ENCODE data around the gene SCGB1A1.

SCGB1A1 gene

DNA sequence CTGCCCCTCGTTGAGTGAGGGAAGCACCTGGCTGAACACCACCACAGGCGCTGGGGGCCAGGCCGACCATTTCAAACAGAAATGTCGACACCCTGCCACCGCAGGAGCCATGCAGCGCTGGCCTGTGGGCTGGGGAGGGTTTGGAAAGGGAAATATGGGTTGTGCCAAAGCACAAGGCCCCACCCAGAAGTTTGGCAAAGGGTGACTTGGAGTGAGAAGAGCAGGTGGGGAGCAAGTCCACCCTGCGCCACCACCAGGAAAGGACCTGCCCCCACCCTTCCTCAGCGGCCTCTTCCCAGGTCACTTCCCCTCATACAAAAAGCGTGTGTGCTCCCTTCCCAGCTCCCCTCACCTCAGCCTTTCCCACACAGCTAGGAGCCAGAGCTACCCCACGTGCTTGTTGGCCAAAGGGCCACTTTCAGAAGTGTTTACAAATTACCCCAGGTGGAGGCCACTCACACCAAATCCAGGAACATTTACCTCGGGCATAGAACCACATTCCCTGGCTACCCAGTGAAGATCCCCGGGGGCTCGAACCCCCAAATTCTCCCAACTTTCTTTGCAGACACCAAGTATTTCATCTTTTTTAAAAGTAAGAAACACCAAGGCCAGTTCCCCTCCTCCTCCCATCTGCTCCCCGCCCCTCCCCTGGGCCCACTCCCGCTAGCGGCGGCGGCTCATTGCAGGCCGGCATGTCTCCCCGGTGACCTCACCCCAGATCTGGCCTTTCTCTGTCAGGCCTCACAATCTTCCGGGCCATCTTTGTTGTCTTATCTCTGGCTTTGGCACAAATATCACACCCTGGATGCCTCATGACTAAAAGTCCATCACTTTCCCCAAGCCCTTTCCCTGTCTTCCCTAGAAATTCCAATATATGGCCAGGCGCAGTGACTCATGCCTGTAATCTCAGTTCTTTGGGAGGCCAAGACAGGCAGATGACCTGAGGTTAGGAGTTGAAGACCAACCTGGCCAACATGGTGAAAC, 20.5 kb upstream of the SCGB1A1 start:
- DNase-seq (ENCODE audit: low read depth in 2 of 2): peak in 1 of 2 experiments; percentile 13

GRCh38 chr11:62399172-62399877, 19.5 kb upstream of the SCGB1A1 start:
- no peak for DNase-seq (ENCODE audit: low read depth in 2 of 2)

- DNase-seq (ENCODE audit: low read depth in 2 of 2): no peak
Observed at GRCh38 chr11:62399878-62400266, 19.0 kb upstream of the SCGB1A1 start.

DNA sequence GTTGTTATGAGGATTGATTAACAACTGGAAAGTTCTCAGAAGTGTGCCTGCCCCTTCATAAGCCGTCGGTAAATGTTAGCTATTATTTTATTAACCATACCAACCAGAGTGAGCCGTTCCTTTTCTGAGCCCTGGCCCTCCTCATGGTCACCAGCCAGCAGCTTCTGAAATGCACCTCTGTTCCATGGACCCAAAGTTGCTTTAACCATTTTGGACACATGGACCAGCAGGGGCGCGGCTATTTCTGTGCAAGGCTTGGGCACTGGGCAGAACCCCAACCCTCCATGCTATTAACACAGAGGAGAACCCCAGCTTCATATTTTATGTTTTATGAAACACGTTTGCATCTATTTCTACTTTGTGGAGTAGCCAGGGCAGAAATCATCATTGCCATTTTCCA, 18.6 kb upstream of the SCGB1A1 start:
- DNase-seq (ENCODE audit: low read depth in 2 of 2): no peak

- peak; percentile 56 to 61 for DNase-seq (ENCODE audit: low read depth in 2 of 2)
Observed at GRCh38 chr11:62400760-62401159, 18.1 kb upstream of the SCGB1A1 start.

- DNase-seq (ENCODE audit: low read depth in 2 of 2): no peak
Observed at GRCh38 chr11:62401356-62401755, 17.5 kb upstream of the SCGB1A1 start.

- no peak for DNase-seq (ENCODE audit: low read depth in 2 of 2)
Observed at GRCh38 chr11:62401811-62402210, 17.0 kb upstream of the SCGB1A1 start.

- DNase-seq (ENCODE audit: low read depth in 2 of 2): no peak
Observed at GRCh38 chr11:62402226-62402959, 16.4 kb upstream of the SCGB1A1 start.

GRCh38 chr11:62402960-62403730, 15.7 kb upstream of the SCGB1A1 start:
- DNase-seq (ENCODE audit: low read depth in 2 of 2): no peak

GRCh38 chr11:62404435-62404834, 14.4 kb upstream of the SCGB1A1 start:
- no peak for DNase-seq (ENCODE audit: low read depth in 2 of 2)

DNA sequence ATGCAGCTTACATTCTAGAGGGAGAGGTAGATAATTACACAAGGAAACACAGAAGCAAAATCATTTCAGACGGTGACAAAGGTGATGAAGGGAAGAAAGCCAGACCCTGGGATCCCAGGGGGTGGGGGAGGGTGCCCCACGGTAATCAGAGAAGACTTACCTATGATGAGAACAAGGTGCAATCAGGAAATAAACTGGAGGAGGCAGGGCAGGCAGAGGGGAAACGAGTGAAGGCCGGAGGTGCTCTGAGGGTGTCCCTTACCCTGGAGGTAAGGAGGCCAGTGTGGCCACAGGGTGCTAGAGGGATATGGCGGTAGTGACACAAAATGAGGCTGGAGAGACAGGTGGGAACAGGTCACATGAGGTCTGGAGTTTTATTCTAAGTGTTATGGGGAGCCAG, 13.9 kb upstream of the SCGB1A1 start:
- no peak for DNase-seq (ENCODE audit: low read depth in 2 of 2)

- DNase-seq (ENCODE audit: low read depth in 2 of 2): no peak
Observed at GRCh38 chr11:62406034-62406433, 12.8 kb upstream of the SCGB1A1 start.

GRCh38 chr11:62409831-62410230, 9.0 kb upstream of the SCGB1A1 start:
- DNase-seq (ENCODE audit: low read depth in 2 of 2): no peak

DNA sequence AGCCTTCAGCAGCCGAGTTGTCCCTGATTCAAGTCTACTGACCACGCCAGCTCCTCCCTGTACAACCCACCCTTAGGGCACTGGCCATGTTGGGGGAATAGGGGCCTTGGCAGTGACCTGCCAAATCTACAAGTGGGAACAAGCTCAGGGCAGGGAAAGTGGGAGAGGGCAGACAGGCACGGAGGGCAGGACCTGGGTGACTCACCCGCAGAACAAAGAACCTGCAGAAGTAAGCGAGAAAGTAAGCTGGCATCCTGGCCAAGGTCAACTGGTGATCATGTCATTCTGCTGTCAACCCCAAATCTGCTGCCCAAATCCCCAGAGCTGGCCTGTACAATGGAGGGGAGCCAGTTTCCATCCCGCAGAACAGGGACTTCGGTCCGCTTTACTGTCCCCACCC, 7.9 kb upstream of the SCGB1A1 start:
- DNase-seq (ENCODE audit: low read depth in 2 of 2): no peak

DNA sequence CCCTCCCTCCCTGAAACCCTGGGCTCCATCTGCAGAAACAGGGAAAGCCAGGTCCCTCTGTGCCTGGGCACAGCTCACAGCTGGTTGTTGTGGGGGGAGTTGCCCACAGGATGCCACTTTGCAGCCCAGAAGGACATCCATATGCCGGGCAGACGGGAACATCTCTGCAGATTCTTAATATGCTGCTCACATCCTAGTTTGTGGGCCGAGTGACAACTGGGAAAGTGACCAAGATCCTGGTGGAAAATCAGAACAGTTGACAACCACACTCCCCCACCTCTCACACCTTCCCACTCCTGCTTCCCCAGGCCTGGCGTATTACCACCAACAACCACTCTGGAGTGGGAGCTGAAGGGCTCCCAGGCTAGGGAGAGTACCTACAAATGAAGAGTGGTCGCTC, 7.3 kb upstream of the SCGB1A1 start:
- DNase-seq (ENCODE audit: low read depth in 2 of 2): no peak

- no peak for DNase-seq (ENCODE audit: low read depth in 2 of 2)
Observed at GRCh38 chr11:62413060-62413696, 5.7 kb upstream of the SCGB1A1 start.

GRCh38 chr11:62416596-62416995, 2.2 kb upstream of the SCGB1A1 start:
- DNase-seq (ENCODE audit: low read depth in 2 of 2): no peak

GRCh38 chr11:62418136-62418535, 697 bp upstream of the SCGB1A1 start:
- DNase-seq (ENCODE audit: low read depth in 2 of 2): no peak

- no peak for DNase-seq (ENCODE audit: low read depth in 2 of 2)
Observed at GRCh38 chr11:62419314-62419929, 589 bp downstream of the SCGB1A1 start.

DNA sequence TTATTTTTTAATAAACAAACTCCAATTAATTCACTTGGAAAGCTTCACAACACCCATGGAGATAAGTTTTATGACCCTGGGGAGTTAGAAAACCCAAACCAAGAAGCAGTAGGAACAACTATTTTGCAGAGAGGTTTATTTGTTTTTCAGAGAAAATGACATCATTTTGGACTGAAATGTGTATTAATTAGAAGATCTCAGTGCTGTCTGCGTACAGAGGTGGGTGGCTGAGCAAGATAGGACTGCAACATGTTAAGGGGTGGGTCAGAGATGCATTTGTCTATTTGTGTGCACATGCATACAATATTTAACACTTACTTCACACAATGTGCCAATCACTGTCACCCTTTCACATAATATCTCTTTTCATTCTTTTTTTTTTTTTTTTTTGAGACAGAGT, 1.1 kb downstream of the SCGB1A1 start:
- DNase-seq (ENCODE audit: low read depth in 2 of 2): no peak

DNA sequence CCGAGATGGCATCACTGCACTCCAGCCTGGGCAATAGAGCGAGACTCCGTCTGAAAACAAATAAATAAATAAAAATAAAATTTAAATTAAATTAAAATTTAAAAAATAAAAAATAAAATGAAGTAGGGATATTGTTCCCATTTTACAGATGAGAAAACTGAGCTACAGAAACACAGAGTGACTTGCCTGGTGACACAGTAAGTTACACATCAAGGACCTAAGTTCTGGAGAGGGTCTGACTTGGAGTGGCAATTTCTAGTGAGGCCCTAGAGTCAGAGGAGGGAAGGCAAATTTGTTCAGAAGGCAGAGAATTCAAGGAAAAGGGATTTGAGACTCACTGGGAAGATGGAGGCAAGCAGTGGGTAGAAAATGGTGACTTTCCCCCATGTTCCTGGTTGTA, 2.0 kb downstream of the SCGB1A1 start:
- no peak for DNase-seq (ENCODE audit: low read depth in 2 of 2)
